ENCODE measurements around the gene COMMD3. TPM values are rescaled to one million over a fixed set of nuclear protein-coding genes. Genes with fewer than 3 reads are reported as not detected.

Gene COMMD3
- total RNA-seq, 2 donors from 2014 or later: 30.7 to 38.8 TPM

Small RNA genes within 50 kb of the gene (small RNA-seq; reads per million reads assigned to genes)
- gene AL158211.3: 0 reads per million in 2 donors

Other genes starting within 250 kb of the COMMD3 start
- 1 to 10 TPM in 1 of 2 donors, not detected in 1; 1.8 TPM for gene EBLN1, start 98.4 kb upstream of the COMMD3 start, total RNA-seq
- gene BMI1, start 4.7 kb downstream of the COMMD3 start, total RNA-seq: 10 to 100 TPM; 70.8 to 88.4 TPM
- gene SPAG6, start 29.1 kb downstream of the COMMD3 start, total RNA-seq: 10 to 100 TPM in 1 of 2 donors, 1 to 10 TPM in 1; 5.8 to 20.3 TPM